Measurements from ENCODE around the gene SLCO3A1. TPM values are rescaled to one million over a fixed set of nuclear protein-coding genes. Genes with fewer than 3 reads are reported as not detected.

SLCO3A1 gene
- total and polyA plus RNA-seq, 4 donors = 1.6 to 3.6 (median 2.4) TPM

DNA sequence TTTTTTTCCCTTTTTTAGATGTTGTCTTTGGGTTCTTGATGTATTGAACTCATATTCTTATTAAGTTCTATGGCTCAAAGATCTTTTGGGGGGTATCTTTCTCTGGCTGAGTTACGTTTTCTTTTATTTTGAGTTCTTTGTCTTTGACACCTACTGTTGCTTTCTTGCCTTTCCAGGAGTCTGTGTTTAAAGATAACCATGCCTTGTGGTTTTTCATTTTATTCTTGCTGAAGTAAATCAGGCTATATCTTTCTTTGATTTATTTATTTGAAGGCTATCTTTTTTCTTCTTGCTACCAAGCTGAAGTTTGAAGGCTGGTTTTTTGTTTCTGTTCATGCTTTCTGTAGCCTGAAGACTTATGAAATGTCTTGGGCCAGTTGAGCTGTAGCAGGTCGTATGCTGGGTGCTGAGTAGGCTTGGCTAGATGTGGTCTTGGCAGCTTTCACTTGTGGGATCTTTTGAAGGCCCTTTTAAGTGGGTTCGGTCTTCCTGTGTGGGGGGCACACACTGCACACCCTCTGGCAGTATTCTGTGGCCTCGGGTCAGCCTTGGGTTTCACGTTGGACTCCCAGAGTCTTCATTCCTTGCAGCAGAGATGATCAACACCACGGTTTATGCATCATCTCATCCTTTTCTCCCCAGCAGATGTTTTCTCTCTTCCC is 17.5 kb downstream of the SLCO3A1 start:
- no peaks in the 10 kb centered on the region for H3K27me3 ChIP-seq (ENCODE audit: control insufficient read depth in 4 of 4, insufficient read depth in 4 of 4, low read length in 3 of 4)
- H3K4me1 ChIP-seq (ENCODE audit: control insufficient read depth in 4 of 4, insufficient read depth in 4 of 4, low read length in 3 of 4) = no peaks in the 10 kb centered on the region
- WGBS = 74% methylated on average over 6 of the region's 6 CpGs
- no peaks in the 10 kb centered on the region for H3K36me3 ChIP-seq (ENCODE audit: control insufficient read depth in 4 of 4, insufficient read depth in 3 of 4, low read depth in 1 of 4, low read length in 3 of 4)
- H3K27ac ChIP-seq (ENCODE audit: low read depth in 1 of 2, low read length in 2 of 2) = no peak overlapping the region
- H3K4me3 ChIP-seq (ENCODE audit: low read depth in 1 of 3, low read length in 3 of 3) = no peak overlapping the region
- H3K9ac ChIP-seq (ENCODE audit: low read depth in 1 of 2, low read length in 2 of 2) = no peak overlapping the region
- H3K9me3 ChIP-seq (ENCODE audit: control insufficient read depth in 4 of 4, low read length in 3 of 4) = no peaks in the 10 kb centered on the region
- DNase-seq (ENCODE audit: low spot score) = no peak
- TF ChIP-seq RAD21 (IDR thresholded peaks at IDR 0.05) = no peak
- TF ChIP-seq RXRA (IDR thresholded peaks at IDR 0.05) = no peak
- TF ChIP-seq SP1 (IDR thresholded peaks at IDR 0.05) = no peak
- TF ChIP-seq, protein P1, sequence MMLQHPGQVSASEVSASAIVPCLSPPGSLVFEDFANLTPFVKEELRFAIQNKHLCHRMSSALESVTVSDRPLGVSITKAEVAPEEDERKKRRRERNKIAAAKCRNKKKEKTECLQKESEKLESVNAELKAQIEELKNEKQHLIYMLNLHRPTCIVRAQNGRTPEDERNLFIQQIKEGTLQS (IDR thresholded peaks at IDR 0.05) = no peak
- TF ChIP-seq, protein P2, sequence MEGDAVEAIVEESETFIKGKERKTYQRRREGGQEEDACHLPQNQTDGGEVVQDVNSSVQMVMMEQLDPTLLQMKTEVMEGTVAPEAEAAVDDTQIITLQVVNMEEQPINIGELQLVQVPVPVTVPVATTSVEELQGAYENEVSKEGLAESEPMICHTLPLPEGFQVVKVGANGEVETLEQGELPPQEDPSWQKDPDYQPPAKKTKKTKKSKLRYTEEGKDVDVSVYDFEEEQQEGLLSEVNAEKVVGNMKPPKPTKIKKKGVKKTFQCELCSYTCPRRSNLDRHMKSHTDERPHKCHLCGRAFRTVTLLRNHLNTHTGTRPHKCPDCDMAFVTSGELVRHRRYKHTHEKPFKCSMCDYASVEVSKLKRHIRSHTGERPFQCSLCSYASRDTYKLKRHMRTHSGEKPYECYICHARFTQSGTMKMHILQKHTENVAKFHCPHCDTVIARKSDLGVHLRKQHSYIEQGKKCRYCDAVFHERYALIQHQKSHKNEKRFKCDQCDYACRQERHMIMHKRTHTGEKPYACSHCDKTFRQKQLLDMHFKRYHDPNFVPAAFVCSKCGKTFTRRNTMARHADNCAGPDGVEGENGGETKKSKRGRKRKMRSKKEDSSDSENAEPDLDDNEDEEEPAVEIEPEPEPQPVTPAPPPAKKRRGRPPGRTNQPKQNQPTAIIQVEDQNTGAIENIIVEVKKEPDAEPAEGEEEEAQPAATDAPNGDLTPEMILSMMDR (IDR thresholded peaks at IDR 0.05; ENCODE audit: low read depth, low read length, missing input control) = no peak
- no peak for TF ChIP-seq TAF1 (conservative IDR thresholded peaks at IDR 0.05)
- no peak for TF ChIP-seq HNF4G (IDR thresholded peaks at IDR 0.05)
- TF ChIP-seq GABPA (IDR thresholded peaks at IDR 0.05 in 1 of 2, conservative IDR thresholded peaks at IDR 0.05 in 1 of 2) = no peak
- TF ChIP-seq EGR1 (IDR thresholded peaks at IDR 0.05; ENCODE audit: low read depth in 2 of 2) = no peak
- TF ChIP-seq, protein P3, sequence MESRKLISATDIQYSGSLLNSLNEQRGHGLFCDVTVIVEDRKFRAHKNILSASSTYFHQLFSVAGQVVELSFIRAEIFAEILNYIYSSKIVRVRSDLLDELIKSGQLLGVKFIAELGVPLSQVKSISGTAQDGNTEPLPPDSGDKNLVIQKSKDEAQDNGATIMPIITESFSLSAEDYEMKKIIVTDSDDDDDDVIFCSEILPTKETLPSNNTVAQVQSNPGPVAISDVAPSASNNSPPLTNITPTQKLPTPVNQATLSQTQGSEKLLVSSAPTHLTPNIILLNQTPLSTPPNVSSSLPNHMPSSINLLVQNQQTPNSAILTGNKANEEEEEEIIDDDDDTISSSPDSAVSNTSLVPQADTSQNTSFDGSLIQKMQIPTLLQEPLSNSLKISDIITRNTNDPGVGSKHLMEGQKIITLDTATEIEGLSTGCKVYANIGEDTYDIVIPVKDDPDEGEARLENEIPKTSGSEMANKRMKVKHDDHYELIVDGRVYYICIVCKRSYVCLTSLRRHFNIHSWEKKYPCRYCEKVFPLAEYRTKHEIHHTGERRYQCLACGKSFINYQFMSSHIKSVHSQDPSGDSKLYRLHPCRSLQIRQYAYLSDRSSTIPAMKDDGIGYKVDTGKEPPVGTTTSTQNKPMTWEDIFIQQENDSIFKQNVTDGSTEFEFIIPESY (IDR thresholded peaks at IDR 0.05) = no peak
- no peak for TF ChIP-seq YY1 (IDR thresholded peaks at IDR 0.05)
- TF ChIP-seq HNF4A (conservative IDR thresholded peaks at IDR 0.05) = no peak
- TF ChIP-seq FOXA2 (IDR thresholded peaks at IDR 0.05) = no peak
- TF ChIP-seq FOXA1 (IDR thresholded peaks at IDR 0.05) = no peak
- no peak for TF ChIP-seq JUND (IDR thresholded peaks at IDR 0.05)
- TF ChIP-seq, protein P4, sequence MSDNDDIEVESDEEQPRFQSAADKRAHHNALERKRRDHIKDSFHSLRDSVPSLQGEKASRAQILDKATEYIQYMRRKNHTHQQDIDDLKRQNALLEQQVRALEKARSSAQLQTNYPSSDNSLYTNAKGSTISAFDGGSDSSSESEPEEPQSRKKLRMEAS (IDR thresholded peaks at IDR 0.05) = no peak

DNA sequence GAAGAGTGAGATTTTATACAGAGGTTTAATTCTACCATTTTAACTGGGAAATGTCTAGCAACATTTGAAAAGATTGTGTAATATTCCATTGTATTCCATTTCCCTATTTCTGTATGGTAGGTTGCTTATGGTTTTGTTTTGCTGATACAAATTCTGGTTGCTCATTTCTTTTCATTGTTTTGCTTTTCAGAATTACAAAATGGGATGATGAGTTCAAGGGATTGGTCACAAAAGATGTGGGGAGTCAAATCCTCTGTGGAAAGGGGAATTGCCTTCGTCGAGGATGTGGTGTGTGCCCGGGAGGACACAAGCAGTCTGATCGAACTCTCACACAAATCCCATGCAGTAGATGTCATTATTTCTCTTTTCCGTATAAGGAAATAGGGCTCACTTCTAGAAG is 18.3 kb downstream of the SLCO3A1 start:
- no peak overlapping the region for H3K4me3 ChIP-seq (ENCODE audit: low read depth in 1 of 3, low read length in 3 of 3)
- 91% methylated on average over 5 of the region's 5 CpGs for WGBS
- H3K9ac ChIP-seq (ENCODE audit: low read depth in 1 of 2, low read length in 2 of 2) = no peak overlapping the region
- no peaks in the 10 kb centered on the region for H3K36me3 ChIP-seq (ENCODE audit: control insufficient read depth in 4 of 4, insufficient read depth in 3 of 4, low read depth in 1 of 4, low read length in 3 of 4)
- no peaks in the 10 kb centered on the region for H3K27me3 ChIP-seq (ENCODE audit: control insufficient read depth in 4 of 4, insufficient read depth in 4 of 4, low read length in 3 of 4)
- TF ChIP-seq YY1 (IDR thresholded peaks at IDR 0.05) = no peak
- no peak for TF ChIP-seq RXRA (IDR thresholded peaks at IDR 0.05)
- TF ChIP-seq, protein P3 (IDR thresholded peaks at IDR 0.05) = no peak
- TF ChIP-seq, protein P1 (IDR thresholded peaks at IDR 0.05) = no peak
- TF ChIP-seq, protein P4 (IDR thresholded peaks at IDR 0.05) = no peak
- no peak for TF ChIP-seq TAF1 (conservative IDR thresholded peaks at IDR 0.05)
- no peak for TF ChIP-seq FOXA2 (IDR thresholded peaks at IDR 0.05)
- no peak for TF ChIP-seq GABPA (IDR thresholded peaks at IDR 0.05 in 1 of 2, conservative IDR thresholded peaks at IDR 0.05 in 1 of 2)
- TF ChIP-seq EGR1 (IDR thresholded peaks at IDR 0.05; ENCODE audit: low read depth in 2 of 2) = no peak
- TF ChIP-seq NR2F2 (IDR thresholded peaks at IDR 0.05) = no peak
- no peak for TF ChIP-seq SP1 (IDR thresholded peaks at IDR 0.05)
- TF ChIP-seq, protein P2 (IDR thresholded peaks at IDR 0.05; ENCODE audit: low read depth, low read length, missing input control) = no peak
- TF ChIP-seq FOXA1 (IDR thresholded peaks at IDR 0.05) = no peak
- TF ChIP-seq HNF4A (conservative IDR thresholded peaks at IDR 0.05) = no peak
- no peak overlapping the region for H3K27ac ChIP-seq (ENCODE audit: low read depth in 1 of 2, low read length in 2 of 2)
- no peaks in the 10 kb centered on the region for H3K9me3 ChIP-seq (ENCODE audit: control insufficient read depth in 4 of 4, low read length in 3 of 4)
- H3K4me1 ChIP-seq (ENCODE audit: control insufficient read depth in 4 of 4, insufficient read depth in 4 of 4, low read length in 3 of 4) = no peaks in the 10 kb centered on the region
- DNase-seq (ENCODE audit: low spot score) = no peak
